Natural killer cell treated with Interleukin-12 subunit alpha and Interleukin-12 subunit beta and Interleukin-15 and Interleukin-18, amount 100 ng/mL, for 72 hours (primary cell): ENCODE results near the gene C4BPB. TPM values are rescaled to one million over a fixed set of nuclear protein-coding genes. Genes with fewer than 3 reads are reported as not detected.

Source experiments
- ATAC-seq, 2 donors: fragments of 150-1000 bp; cut with Tn5 transposase in 1 of 2; sonication (Bioruptor Pico), chemical (Tn5 transposase) in 1 of 2; 2 replicates each; pipeline ENCODE4 v1.10.0; 2021
- DNase-seq: peaks from one replicate; pipeline ENCODE4 v3.0.0; 2022; ENCODE audit warnings: low spot score
- H3K27ac Mint-ChIP-seq, 2 donors: 1 replicate in 1 of 2; 2 replicates in 1 of 2; pipeline ENCODE4 v1.8.0; 2022; ENCODE audit warnings: mixed read lengths in 2 of 2, mild to moderate bottlenecking in 1 of 2, moderate library complexity in 1 of 2
- H3K27me3 Mint-ChIP-seq, 2 donors: 1 replicate in 1 of 2; 2 replicates in 1 of 2; pipeline ENCODE4 v1.8.0; 2022; ENCODE audit warnings: mixed read lengths in 2 of 2
- H3K36me3 Mint-ChIP-seq: one replicate; pipeline ENCODE4 v1.8.0; 2022; ENCODE audit warnings: mixed read lengths
- H3K4me1 Mint-ChIP-seq, 2 donors: 1 replicate in 1 of 2; 2 replicates in 1 of 2; pipeline ENCODE4 v1.8.0; 2022; ENCODE audit warnings: low read depth in 2 of 2, mixed read lengths in 2 of 2, mild to moderate bottlenecking in 1 of 2
- H3K4me3 Mint-ChIP-seq: one replicate; pipeline ENCODE4 v1.8.0; 2022; ENCODE audit warnings: mixed read lengths
- H3K9me3 Mint-ChIP-seq: 2 replicates; pipeline ENCODE4 v1.8.0; 2022; ENCODE audit warnings: mixed read lengths
- total RNA-seq, 2 donors: library from RNA; stranded (reverse); gene quantifications; one replicate each; pipeline ENCODE4 v1.2.3, GENCODE V29; 2022

C4BPB gene
- total RNA-seq, 2 donors from 2014 or later: 0.38 TPM; not detected in 1

DNA sequence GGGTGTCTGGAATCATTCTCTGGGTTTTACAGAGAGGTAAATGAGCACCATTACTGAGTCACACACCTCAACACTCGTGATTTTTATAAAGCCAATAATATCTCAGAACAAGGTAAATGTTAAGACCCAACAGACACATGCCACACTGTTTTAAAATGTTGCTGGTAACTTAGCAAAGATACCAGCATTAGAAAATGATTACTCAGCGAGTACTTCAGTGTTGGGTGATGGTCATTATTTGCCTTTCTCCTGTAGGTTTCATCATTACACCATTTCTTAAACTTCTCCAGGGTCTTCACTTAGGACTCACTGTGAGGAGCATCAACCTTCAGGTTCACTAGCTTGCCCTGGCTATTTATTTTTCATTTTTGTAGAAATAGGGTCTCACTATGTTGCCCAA lies 6.9 kb upstream of the C4BPB start:
- Mint-ChIP-seq H3K4me1 (peaks cover 3 to 10% of the 10 kb centered on the region in 2 donors), H3K4me3 (no peak overlapping the region)

DNA sequence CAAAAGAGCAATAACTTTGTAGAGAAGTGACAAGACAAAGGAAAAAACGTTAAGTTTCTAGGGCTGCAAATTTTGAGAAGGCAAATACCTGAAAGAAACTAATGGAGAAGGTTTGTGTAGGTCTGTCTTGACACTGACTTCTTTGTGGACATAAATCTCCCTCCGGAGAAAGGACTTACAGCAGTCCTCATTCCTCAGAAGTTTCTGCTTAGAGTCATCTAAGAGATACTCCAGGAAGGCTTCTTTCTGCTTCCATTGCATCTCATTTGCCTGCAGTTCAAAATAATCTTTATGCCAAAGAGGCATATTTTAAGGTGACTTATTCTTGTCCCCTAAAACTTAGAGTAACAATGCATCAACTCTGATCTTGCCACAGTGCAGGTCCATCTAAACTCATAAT lies 4.4 kb upstream of the C4BPB start:
- Mint-ChIP-seq H3K36me3 (no peaks in the 10 kb centered on the region), H3K27ac (no peak overlapping the region), H3K9me3 (no peaks in the 10 kb centered on the region), H3K4me3 (no peak overlapping the region), H3K27me3 (peaks cover 12 to 48% of the 10 kb centered on the region in 2 donors), H3K4me1 (peaks cover 3 to 10% of the 10 kb centered on the region in 2 donors)
- DNase-seq (no peak), ATAC-seq (no peak)

More for the DNA sequence above, 6.9 kb upstream of the C4BPB start:
- Mint-ChIP-seq H3K27me3 (peaks cover 9 to 42% of the 10 kb centered on the region in 2 donors), H3K36me3 (no peaks in the 10 kb centered on the region), H3K27ac (no peak overlapping the region), H3K9me3 (no peaks in the 10 kb centered on the region)
- DNase-seq: no peak
- no peak for ATAC-seq

DNA sequence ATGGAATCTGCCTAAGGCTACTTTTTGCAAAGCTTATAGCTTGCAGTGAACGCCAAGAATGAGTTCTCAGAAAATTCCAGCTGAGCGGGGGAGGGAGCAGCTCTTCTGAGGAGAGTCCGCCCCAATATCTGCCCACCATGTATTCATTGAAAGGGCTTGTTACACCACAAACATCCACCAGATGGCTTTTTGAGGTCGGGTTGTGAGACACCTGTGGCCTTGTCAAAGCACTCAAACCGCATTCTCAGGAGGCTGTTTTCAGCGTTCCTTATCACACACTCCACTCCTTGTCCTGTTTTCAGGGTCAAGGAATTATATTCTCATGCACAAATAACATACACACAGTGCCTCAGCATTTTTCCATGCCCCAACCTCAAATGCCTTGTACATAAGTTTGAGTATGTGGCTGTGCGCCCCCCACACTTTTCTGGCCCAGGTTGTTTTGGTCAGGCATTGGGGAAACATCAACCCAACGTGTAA lies 3.9 kb upstream of the C4BPB start:
- Mint-ChIP-seq H3K36me3 (no peaks in the 10 kb centered on the region), H3K4me1 (peaks cover 3 to 10% of the 10 kb centered on the region in 2 donors), H3K27me3 (peaks cover 12 to 48% of the 10 kb centered on the region in 2 donors), H3K9me3 (no peaks in the 10 kb centered on the region), H3K27ac (no peak overlapping the region), H3K4me3 (no peak overlapping the region)
- DNase-seq (peak; percentile 63), ATAC-seq (no peak)

DNA sequence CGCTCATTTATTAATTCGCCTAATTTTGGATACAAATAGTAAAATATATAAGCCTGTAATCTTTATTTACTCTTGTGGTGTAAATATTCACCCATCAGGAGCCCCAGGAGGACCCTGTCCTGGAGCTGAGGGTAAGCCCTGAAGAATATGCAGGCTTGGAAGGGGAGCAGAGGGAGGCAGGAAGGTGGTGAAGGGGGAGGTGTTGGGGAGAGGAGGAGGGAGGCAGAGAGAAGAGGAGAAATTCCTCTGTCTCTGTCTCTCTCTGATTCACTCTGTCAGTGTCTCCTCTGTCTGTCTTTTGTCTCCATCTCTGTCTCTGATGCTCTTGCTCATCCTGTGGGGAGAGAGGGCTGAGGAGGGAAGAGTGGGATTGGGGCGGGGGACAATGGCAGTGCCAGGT lies 2.8 kb upstream of the C4BPB start:
- Mint-ChIP-seq H3K36me3 (no peaks in the 10 kb centered on the region), H3K27ac (no peak overlapping the region), H3K4me3 (no peak overlapping the region), H3K4me1 (peaks cover 3 to 10% of the 10 kb centered on the region in 2 donors), H3K27me3 (peaks cover 12 to 48% of the 10 kb centered on the region in 2 donors), H3K9me3 (no peaks in the 10 kb centered on the region)
- DNase-seq: no peak
- no peak for ATAC-seq

DNA sequence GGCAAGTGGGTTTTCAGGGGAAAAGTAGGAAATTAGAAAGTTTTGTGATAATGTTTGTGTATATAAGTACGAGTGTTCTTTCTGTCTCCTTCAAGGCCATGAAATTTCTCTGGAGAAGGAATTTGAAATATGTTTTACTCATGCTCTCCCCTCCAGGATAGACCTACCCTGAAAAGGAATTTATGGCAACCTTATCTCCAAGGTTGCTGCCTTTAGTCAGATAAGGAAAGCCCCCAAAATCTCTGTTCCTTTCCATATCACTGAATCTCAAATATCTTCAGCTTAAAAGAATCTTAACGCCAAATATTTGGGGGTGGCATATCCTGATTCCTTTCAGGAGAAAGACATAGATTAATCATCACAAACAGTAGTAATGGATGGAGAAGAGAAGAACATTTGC lies 499 bp upstream of the C4BPB start:
- Mint-ChIP-seq H3K27ac (no peak overlapping the region), H3K27me3 (peaks cover 15 to 31% of the 10 kb centered on the region in 2 donors), H3K9me3 (no peaks in the 10 kb centered on the region), H3K4me3 (no peak overlapping the region), H3K36me3 (no peaks in the 10 kb centered on the region), H3K4me1 (peaks cover 3 to 10% of the 10 kb centered on the region in 2 donors)
- DNase-seq (no peak), ATAC-seq (no peak)

DNA sequence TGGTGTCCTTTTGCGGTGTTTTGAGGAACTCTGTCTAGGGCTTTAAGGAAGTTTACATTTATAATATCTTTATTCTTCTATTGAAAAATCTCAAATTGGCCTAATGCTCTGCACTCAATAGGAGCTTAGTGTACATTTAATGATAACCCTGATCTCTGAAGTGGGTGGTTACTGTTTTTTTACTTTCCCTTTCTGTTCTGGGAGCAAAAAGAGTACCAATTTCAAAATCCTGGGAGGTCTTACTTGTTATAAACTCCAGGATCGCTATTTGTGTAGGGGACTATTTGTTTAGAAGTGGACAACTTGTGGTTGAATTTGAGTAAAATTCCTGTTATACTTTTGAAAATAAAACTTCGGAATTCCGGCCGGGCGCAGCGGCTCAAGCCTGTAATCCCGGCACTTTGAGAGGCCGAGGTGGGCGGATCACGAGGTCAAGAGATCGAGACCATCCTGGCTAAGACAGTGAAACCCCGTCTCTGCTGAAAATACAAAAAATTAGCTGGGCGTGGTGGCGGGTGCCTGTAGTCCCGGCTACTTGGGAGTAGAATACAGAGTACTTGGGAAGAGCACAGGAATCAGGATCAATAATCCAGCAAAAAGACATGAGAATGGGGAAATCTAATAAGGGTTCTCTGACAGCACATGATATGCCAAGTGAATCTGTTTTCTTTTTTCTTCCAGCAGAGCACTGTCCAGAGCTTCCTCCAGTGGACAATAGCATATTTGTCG lies 1.1 kb downstream of the C4BPB start:
- H3K4me1 Mint-ChIP-seq: peaks cover 3 to 7% of the 10 kb centered on the region in 2 donors
- no peaks in the 10 kb centered on the region for H3K36me3 Mint-ChIP-seq
- peaks cover 15 to 20% of the 10 kb centered on the region in 2 donors for H3K27me3 Mint-ChIP-seq
- no peak for ATAC-seq
- no peaks in the 10 kb centered on the region for H3K9me3 Mint-ChIP-seq
- DNase-seq: no peak
- peak overlapping the region; percentile 28 for H3K4me3 Mint-ChIP-seq
- peak overlapping the region in 1 of 2 donors; percentile 13 for H3K27ac Mint-ChIP-seq

DNA sequence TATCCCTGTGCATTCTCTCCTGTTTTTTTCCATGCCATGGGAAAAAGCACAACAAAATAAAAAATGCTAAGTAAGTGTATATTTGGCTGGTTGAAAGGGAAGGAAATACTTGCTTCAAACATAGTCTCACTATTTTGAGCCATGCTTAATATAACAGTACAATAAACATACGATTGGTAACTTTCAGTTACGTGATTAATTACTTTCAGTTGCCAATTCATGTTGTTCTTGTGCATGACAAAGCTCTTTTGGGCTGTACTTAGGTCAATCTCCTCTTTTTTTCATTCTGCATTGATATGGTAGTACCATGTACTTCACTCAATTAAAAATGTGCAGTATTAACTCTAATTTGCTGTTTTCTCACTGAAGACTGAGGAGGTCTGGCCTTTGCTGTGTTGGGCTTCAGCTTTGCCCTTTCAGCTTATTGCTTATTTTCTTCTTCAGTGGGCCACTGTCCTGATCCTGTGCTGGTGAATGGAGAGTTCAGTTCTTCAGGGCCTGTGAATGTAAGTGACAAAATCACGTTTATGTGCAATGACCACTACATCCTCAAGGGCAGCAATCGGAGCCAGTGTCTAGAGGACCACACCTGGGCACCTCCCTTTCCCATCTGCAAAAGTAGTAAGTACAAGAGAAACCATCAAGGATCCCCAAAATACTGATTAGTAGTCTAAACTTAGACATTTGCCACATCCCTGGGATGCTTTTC lies 2.7 kb downstream of the C4BPB start:
- Mint-ChIP-seq H3K9me3 (no peaks in the 10 kb centered on the region), H3K4me1 (no peaks in the 10 kb centered on the region), H3K27ac (no peak overlapping the region), H3K27me3 (peaks cover 20 to 28% of the 10 kb centered on the region in 2 donors), H3K4me3 (no peak overlapping the region), H3K36me3 (no peaks in the 10 kb centered on the region)
- ATAC-seq (no peak), DNase-seq (no peak)

DNA sequence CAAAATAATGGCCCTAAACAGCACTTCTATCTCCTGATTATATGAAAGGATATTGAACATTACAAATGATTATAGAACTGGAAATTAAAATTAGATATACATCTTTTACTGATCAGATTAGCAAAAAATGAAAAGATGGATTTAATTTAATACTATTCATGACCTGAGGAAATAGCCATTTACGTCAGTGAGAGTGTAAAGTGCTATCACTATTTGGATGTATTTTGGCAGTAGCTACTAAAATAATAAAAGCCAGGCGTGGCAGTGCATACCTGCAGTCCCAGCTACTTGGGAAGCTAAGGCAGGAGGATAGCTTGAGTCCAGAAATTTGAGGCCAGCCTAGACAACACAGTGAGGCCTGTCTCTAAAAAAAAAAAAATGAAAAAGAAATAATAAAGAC lies 5.3 kb downstream of the C4BPB start:
- Mint-ChIP-seq H3K27ac (no peak overlapping the region), H3K9me3 (no peaks in the 10 kb centered on the region), H3K4me1 (peaks cover 0 to 8% of the 10 kb centered on the region in 2 donors), H3K27me3 (peaks cover 20 to 26% of the 10 kb centered on the region in 2 donors), H3K36me3 (no peaks in the 10 kb centered on the region), H3K4me3 (no peak overlapping the region)
- ATAC-seq (no peak), DNase-seq (no peak)

DNA sequence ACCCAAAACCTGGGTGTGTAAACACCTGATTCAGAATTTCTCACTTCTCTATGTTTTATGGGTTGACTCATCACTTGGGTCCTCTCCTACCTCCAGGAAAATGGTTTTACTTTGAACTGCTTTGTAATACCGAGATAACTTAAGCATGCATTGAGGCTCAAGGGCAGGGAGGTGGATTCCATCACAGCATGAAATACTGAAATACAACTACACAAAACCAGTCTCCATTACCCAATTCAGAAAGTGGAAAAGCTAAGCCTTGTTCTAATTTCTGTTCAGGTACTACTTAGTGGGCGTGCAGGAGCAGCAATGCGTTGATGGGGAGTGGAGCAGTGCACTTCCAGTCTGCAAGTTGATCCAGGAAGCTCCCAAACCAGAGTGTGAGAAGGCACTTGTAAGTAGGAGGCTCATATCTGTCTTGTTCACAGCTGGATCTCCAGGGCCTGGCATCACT lies 9.2 kb downstream of the C4BPB start:
- Mint-ChIP-seq H3K36me3 (no peaks in the 10 kb centered on the region), H3K4me3 (peak overlapping the region; percentile 7)
- DNase-seq: no peak

DNA sequence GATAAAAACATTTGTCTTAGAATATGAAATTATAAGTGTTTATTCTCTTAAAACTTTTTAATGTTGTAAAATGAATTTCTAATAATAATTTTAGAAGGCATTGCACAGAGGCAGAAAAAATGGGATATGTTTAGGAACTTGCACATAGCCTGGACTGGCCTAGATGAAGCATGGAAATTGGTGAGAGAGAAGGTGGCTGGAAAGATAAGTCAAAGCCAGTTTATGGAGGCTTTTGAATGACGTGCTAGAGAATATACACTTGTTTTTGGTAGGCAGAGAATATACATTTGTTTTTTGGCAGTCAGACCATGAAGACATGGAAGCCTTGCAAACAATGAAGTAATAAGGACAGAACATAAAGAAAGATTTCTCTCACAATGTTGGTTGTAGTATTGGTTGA lies 13.1 kb downstream of the C4BPB start:
- H3K4me1 Mint-ChIP-seq: peaks cover 0 to 8% of the 10 kb centered on the region in 2 donors
- no peak overlapping the region for H3K4me3 Mint-ChIP-seq
- ATAC-seq (no peak), DNase-seq (no peak)
- H3K9me3 Mint-ChIP-seq: no peaks in the 10 kb centered on the region
- H3K27ac Mint-ChIP-seq: no peak overlapping the region
- peaks cover 22 to 35% of the 10 kb centered on the region in 2 donors for H3K27me3 Mint-ChIP-seq
- no peaks in the 10 kb centered on the region for H3K36me3 Mint-ChIP-seq

More for the DNA sequence above, 9.2 kb downstream of the C4BPB start:
- H3K27me3 Mint-ChIP-seq: peaks cover 27 to 49% of the 10 kb centered on the region in 2 donors
- H3K9me3 Mint-ChIP-seq: no peaks in the 10 kb centered on the region
- H3K4me1 Mint-ChIP-seq: peaks cover 0 to 8% of the 10 kb centered on the region in 2 donors
- H3K27ac Mint-ChIP-seq: peak overlapping the region in 1 of 2 donors; percentile 12
- peak; percentile 66 to 90 for ATAC-seq

DNA sequence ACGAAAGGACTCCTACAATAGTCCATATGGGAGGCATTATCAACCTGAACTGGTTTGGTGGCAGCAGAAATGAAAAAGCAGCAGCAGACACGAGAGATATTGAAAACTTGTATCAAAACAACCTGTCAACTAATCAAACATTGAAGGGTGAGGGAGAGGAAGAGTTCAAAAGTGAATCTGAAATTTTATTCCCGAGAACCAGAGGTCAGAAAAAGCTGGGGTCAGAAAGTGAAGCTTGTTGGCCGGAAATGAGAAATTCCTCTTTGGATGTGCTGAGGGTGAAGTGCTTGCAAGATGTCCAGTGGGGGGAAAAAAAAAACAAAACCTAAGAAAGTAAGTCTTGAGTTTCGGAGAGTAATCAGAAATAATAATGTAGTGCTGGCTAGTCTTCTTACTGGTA lies 13.5 kb downstream of the C4BPB start:
- DNase-seq (no peak), ATAC-seq (no peak)

DNA sequence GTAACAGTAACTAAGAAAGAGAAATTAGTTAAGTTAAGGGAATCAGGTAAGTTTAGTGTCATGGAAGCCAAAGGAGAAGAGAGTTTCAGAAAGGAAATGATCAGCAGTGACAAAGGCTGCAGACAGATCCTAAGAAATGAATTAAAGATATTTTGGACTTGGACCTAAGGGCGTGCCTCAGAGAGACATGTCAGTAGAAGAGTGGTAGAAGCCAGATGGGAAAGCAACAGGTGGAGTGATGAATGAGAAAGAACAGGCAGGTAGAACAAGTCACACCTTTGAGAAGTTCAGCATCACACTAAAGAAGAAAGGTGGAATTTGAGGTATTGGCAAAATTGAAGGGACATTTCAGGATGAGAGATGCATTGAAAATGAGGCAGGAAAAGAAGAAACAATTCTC lies 14.0 kb downstream of the C4BPB start:
- no peaks in the 10 kb centered on the region for H3K36me3 Mint-ChIP-seq
- peaks cover 27 to 43% of the 10 kb centered on the region in 2 donors for H3K27me3 Mint-ChIP-seq
- ATAC-seq (no peak), DNase-seq (no peak)
- H3K4me3 Mint-ChIP-seq: no peak overlapping the region
- H3K27ac Mint-ChIP-seq: no peak overlapping the region
- peaks cover 0 to 6% of the 10 kb centered on the region in 2 donors for H3K4me1 Mint-ChIP-seq
- no peaks in the 10 kb centered on the region for H3K9me3 Mint-ChIP-seq

More for the DNA sequence above, 13.5 kb downstream of the C4BPB start:
- peaks cover 0 to 8% of the 10 kb centered on the region in 2 donors for H3K4me1 Mint-ChIP-seq
- H3K27ac Mint-ChIP-seq: no peak overlapping the region
- no peak overlapping the region for H3K4me3 Mint-ChIP-seq
- H3K36me3 Mint-ChIP-seq: no peaks in the 10 kb centered on the region
- peaks cover 25 to 39% of the 10 kb centered on the region in 2 donors for H3K27me3 Mint-ChIP-seq
- no peaks in the 10 kb centered on the region for H3K9me3 Mint-ChIP-seq

DNA sequence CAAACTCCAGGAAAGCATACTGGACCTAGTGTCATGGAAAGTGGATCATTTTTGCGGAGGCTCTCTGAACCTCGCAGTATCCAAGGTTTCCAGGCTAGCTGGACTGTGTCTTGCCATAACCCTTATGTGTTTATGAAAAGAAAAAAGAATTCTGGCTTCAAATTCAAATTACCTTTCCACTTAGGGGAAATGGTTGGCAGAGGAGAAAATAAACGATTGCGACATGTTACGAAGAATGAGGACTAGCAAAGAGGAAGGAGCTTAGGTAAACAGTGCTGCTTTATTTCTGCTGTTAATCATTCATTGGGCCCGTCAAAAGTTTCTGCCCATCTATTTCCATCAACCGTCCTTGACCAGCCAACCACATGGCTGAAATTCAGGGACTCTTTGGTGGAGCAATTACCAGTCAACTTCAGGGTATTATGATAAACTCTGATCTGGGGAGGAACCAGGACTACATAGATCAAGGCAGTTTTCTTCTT lies 15.3 kb downstream of the C4BPB start, which contains the start of gene C4BPA:
Gene C4BPA, plus strand, starts transcription at position 342 of the 482 bp plus-strand sequence. CDS start 8,793 bp downstream, outside the sequence.
- Mint-ChIP-seq H3K36me3 (no peaks in the 10 kb centered on the region), H3K27ac (no peak within 1 kb of the TSS), H3K27me3 (peaks cover 32 to 48% of the 10 kb centered on the region in 2 donors), H3K9me3 (no peaks in the 10 kb centered on the region), H3K4me1 (no peaks in the 10 kb centered on the region), H3K4me3 (no peak within 1 kb of the TSS)
- ATAC-seq: no peak
- DNase-seq: no peak

DNA sequence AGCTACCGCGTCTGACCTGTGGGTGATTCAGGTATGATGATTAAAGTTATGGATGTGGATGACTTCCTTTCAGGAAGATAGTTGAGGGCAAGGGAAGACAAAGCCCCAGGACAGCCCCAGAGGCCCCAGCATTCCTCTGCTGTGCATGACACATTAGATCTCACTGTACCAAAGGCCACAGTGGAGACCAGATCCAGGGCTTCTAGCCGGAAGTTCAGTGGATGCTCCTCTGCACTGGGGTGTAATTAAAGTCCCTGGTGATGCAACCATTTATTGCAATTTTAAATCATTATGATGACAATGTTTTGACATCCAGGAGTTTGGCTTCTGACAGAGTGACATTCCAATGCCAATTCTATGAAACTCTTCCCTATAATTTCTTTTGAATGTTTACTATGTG lies 20.3 kb downstream of the C4BPB start:
- no peak overlapping the region for H3K4me3 Mint-ChIP-seq
- no peak overlapping the region for H3K27ac Mint-ChIP-seq
- ATAC-seq (no peak), DNase-seq (no peak)
- H3K4me1 Mint-ChIP-seq: no peaks in the 10 kb centered on the region
- peaks cover 34 to 48% of the 10 kb centered on the region in 2 donors for H3K27me3 Mint-ChIP-seq
- no peaks in the 10 kb centered on the region for H3K9me3 Mint-ChIP-seq
- H3K36me3 Mint-ChIP-seq: no peaks in the 10 kb centered on the region
